ENCODE measurements around the gene ZNF865. TPM values are rescaled to one million over a fixed set of nuclear protein-coding genes. Genes with fewer than 3 reads are reported as not detected.

ZNF865 gene
- total RNA-seq, 1 donor from 2014 or later: 5.6 TPM

DNA sequence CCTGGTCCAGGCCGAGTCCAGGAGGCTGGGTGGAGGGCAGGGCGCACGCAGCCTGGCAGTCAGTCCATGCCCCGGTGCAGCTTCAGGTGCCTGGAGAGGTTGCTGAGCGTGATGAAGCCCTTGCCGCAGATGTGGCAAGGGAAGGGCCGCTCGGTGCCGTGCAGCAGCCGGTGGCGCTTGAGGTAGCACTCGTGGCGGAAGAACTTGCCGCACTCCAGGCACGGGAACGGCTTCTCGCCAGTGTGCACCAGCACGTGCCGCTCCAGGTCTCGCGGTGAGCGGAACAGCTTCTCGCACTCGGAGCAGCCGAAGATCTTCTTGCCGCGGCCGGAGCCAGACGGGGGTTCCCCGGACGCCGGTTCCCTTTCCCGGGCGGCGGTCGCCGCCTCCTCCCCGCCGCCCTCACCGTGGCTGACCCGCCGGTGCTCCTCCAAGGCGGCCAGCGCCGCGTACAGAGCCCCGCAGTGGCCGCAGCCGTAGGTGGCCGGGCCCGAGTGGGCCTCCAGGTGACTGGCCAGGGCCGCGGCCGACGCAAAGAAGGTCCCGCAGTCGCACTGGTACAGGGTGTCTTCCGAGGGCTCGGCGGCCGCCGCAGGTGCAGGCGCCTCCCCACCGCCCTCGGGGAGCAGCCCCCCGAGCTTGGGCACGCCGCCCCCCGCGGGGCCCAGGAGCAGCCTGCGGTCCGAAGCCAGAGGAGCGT is 12.9 kb upstream of the ZNF865 start:
- Histone ChIP-seq H3K4me3 (ENCODE audit: low read depth, low read length) (no peak overlapping the region), H3K27me3 (ENCODE audit: control insufficient read depth, insufficient read depth, low read length) (no peaks in the 10 kb centered on the region), H3K36me3 (ENCODE audit: control insufficient read depth, insufficient read depth, low read length) (no peaks in the 10 kb centered on the region)
- no peak for DNase-seq (ENCODE audit: low read depth)
- TF ChIP-seq, protein P1, sequence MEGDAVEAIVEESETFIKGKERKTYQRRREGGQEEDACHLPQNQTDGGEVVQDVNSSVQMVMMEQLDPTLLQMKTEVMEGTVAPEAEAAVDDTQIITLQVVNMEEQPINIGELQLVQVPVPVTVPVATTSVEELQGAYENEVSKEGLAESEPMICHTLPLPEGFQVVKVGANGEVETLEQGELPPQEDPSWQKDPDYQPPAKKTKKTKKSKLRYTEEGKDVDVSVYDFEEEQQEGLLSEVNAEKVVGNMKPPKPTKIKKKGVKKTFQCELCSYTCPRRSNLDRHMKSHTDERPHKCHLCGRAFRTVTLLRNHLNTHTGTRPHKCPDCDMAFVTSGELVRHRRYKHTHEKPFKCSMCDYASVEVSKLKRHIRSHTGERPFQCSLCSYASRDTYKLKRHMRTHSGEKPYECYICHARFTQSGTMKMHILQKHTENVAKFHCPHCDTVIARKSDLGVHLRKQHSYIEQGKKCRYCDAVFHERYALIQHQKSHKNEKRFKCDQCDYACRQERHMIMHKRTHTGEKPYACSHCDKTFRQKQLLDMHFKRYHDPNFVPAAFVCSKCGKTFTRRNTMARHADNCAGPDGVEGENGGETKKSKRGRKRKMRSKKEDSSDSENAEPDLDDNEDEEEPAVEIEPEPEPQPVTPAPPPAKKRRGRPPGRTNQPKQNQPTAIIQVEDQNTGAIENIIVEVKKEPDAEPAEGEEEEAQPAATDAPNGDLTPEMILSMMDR (IDR thresholded peaks at IDR 0.05; ENCODE audit: insufficient read depth, low read length, poor library complexity, severe bottlenecking): no peak

DNA sequence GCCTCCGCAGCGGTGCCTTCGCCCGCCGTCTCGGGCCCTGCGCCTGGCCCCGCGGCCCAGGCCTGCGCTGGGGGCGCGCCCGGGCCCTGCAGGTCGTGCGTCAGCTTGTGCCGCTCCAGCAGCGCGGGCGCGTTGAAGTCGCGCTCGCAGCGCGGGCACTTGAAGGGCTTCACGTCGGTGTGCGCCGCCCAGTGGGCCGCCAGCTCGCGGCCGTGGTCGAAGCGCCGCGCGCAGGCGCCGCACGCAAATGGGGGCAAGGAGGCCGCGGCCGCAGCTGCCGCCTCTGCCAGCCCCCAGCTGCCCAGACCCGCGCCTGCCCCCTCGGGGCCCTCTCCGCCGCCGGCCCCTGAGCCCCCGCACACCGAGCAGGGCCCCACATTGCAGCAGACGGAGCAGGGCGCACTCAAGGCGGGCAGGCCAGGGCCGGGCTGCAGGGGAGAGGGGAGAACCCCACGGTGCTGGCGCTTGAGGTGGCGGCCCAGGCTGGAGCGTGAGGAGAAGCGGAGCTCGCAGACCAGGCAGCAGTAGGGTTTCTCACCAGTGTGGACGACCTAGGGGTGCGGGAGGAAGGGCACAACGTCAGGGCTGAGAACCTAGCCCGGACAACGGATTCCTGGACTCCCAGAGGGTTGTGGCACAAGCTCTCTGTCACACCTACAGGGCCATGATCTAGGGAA is 12.2 kb upstream of the ZNF865 start:
- Histone ChIP-seq H3K27me3 (ENCODE audit: control insufficient read depth, insufficient read depth, low read length) (no peaks in the 10 kb centered on the region), H3K36me3 (ENCODE audit: control insufficient read depth, insufficient read depth, low read length) (no peaks in the 10 kb centered on the region), H3K4me3 (ENCODE audit: low read depth, low read length) (no peak overlapping the region)
- no peak for DNase-seq (ENCODE audit: low read depth)
- TF ChIP-seq, protein P1 (IDR thresholded peaks at IDR 0.05; ENCODE audit: insufficient read depth, low read length, poor library complexity, severe bottlenecking): no peak

DNA sequence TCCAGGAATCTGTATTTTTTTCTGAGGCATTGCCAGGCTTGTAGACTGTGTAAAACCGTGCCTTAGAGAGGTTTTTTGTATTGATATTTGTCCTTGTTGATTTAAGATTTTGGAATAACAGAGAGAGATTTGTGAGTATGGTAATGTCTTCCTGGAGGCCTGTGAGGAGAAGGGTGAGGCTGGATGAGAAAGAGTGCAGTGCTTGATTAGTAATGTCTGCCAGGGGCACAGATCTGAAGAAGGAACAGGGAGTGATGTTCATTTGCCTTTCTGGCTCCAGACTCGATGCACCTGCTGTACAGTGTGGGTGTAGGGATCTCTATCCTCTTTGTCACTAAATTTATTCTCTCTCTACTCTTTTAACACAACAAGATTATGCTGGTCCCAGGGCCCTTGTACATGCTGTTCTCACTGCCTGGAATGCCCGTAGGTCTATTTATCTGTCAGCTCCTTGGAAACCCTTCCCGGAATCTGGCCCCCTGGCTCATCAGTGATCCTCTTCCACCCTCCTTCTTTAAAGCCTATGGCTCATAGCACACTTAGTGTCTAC is 10.4 kb upstream of the ZNF865 start:
- no peak for DNase-seq (ENCODE audit: low read depth)
- Histone ChIP-seq H3K27me3 (ENCODE audit: control insufficient read depth, insufficient read depth, low read length) (no peaks in the 10 kb centered on the region), H3K36me3 (ENCODE audit: control insufficient read depth, insufficient read depth, low read length) (no peaks in the 10 kb centered on the region), H3K4me3 (ENCODE audit: low read depth, low read length) (no peak overlapping the region)
- TF ChIP-seq, protein P1 (IDR thresholded peaks at IDR 0.05; ENCODE audit: insufficient read depth, low read length, poor library complexity, severe bottlenecking): no peak

DNA sequence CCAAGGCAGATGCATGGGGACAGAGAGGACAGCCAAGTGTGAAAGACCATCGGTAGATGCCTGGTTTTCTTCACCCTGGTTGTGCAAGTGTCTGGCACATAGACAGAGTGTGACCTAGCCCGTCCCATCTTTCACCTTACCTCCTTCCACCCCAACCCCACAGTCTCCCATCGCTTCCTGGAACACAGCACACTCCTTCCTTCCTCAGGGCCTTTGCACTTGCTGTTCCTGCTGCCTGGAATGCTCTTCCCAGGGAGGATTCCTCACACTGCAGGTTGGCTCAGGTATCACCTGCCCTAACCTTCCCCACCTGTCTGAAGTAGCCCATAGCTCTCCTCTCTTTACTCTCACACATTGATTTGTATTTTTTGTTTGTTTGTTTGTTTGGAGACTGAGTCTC is 9.1 kb upstream of the ZNF865 start:
- no peak for DNase-seq (ENCODE audit: low read depth)
- TF ChIP-seq, protein P1 (IDR thresholded peaks at IDR 0.05; ENCODE audit: insufficient read depth, low read length, poor library complexity, severe bottlenecking): no peak
- no peaks in the 10 kb centered on the region for H3K27me3 ChIP-seq (ENCODE audit: control insufficient read depth, insufficient read depth, low read length)
- no peaks in the 10 kb centered on the region for H3K36me3 ChIP-seq (ENCODE audit: control insufficient read depth, insufficient read depth, low read length)
- H3K4me3 ChIP-seq (ENCODE audit: low read depth, low read length): no peak overlapping the region

DNA sequence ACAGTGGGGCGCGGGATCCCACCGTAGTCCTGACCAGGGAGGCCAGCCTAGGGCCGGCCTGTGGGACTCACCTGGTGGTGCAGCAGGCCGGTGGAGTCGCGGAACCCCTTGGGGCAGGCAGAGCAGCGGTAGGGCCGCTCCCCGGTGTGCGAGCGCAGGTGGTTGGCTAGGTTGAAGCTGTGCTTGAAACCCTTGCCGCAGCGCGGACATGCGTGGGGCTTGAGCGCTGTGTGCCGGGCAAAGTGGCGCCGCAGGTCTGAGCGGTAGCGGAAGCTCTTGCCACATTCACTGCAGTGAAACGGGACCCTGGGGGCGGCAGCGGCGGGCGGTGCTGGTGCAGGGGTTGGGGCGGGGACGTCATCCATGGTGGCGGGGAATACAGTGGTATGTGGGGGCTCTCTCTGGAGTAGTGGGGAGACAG is 7.9 kb upstream of the ZNF865 start:
- no peak for DNase-seq (ENCODE audit: low read depth)
- TF ChIP-seq, protein P1 (IDR thresholded peaks at IDR 0.05; ENCODE audit: insufficient read depth, low read length, poor library complexity, severe bottlenecking): no peak
- Histone ChIP-seq H3K27me3 (ENCODE audit: control insufficient read depth, insufficient read depth, low read length) (no peaks in the 10 kb centered on the region), H3K4me3 (ENCODE audit: low read depth, low read length) (no peak overlapping the region), H3K36me3 (ENCODE audit: control insufficient read depth, insufficient read depth, low read length) (no peaks in the 10 kb centered on the region)

Measured in kidney epithelial cell (primary cell).